ENCODE measurements around the gene PSD.

The PSD gene

DNA sequence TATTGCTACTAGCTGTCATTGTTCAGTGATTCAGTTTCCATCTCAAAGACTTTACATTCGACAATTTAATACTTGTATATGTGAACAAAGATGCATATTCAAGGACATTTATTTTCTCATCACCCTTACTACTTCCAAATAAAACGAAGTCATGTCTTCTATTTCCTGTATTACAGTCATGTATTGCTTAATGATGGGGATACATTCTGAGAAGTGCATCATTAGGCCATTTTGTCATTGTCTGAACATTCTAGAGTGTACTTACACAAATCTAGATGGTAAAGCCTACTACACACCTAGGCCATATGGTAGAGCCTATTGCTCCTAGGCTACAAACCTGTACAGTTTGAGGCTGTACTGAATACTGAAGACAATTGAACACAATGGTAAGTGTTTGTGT is 26.3 kb upstream of the PSD start:
- no peak for DNase-seq

DNA sequence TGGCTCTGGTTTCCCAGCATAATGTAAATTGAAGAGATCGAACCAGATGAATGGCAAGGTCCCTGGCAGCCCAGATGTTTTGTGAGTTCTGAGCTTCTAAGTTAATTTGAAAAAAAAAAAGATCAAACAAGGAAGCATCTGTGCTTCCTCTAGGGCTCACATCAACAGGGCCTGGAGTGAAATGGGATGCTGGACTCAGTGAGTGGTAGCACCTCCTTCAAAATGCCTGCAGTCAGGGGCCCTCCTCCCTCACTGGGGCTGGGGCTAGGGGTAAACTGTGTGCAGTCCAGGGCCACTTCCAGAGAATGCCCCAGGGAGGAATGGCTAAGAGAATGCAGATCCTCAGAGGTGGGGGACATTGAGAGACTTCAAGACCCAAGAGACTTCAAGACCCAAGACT is 19.8 kb upstream of the PSD start:
- no peak for DNase-seq

DNA sequence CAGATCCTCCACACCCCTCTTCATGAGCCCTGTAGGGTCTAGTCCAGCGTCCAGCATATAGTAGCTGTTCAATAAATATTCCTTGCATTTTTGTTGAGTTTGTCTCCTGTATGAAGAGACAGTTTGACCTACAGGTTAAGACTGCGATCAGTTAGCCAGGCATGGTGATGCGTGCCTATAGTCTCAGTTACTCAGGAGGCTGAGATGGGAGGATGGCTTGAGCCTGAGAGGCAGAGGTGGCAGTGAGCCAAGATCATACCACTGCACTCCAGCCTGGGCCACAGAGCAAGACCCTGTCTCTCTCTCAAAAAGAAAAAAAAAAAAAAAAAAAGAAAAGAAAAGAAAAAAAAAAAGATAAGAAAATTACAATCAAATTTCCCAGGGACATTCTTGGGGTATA is 18.9 kb upstream of the PSD start:
- DNase-seq: no peak

DNA sequence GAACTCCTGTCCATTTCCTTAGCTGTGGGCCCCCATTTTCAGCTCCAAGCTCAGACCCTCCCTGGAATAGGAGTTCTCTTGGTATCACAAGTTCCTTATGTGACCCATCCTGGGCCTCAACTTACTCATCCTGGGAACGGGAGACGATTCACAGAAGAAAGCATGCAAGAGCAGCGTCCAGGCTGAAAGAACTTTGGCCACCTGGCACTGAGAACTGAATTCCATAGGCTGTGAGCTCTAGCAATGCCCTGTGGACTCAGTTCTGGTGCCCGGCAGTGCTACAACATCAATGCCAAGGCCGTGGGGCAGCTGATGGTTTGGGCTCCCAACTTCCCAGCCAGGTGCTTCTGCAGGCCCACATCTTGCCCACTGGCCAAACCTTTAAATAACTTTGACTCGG is 17.7 kb upstream of the PSD start:
- no peak for DNase-seq

DNA sequence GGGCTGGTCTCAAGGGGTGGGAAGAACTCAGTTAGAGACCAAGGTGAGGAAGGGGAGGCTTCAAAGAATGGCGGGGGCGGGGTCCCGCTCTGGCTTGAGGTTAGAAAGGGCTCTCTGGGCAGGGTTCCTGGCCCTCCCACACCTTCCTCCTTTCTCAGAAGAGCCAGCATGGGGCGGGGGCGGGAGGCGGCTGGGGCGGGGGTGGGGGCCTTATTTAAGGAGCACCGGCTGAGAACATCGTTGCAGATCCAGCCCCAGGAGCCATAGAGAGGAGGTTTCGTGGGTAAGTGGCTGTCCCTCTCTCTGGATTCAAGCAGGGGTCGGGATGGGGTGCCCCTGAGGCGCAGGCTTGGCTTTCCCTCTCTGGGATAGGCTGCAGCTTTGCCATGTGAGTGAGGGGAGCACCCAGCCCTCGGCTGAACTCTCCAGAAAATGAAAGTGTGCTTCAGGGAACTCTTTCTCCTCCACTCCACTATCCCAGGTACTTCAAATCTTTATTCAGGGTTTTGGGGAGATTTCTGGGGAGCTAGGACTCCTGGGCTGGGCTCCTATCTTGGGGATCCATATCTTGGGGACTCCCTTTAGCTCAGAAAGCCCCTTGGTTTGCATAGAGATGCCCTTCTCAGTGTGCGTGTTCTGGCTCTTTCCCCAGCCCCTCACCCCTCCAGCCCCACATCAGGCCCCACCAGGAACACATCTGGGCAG is 17.1 kb upstream of the PSD start:
- DNase-seq: no peak

DNA sequence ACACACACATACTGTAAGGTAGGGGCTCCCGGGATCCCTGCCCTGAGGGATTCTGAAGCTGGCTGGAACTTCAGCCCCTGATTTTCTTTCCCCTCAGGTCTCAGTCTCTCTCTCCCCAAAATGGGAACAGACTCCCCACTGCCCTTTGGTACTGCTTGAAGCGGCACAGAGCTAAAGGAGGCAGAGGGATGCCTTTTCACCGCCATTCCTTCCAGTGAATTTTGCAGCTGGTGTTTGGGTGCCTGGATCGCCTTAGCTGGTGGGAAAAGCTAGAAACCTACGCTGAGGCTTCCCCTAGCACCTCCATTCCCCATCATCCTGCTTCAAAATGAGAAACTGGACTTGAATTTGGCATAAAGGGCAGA is 16.5 kb upstream of the PSD start:
- DNase-seq: no peak

DNA sequence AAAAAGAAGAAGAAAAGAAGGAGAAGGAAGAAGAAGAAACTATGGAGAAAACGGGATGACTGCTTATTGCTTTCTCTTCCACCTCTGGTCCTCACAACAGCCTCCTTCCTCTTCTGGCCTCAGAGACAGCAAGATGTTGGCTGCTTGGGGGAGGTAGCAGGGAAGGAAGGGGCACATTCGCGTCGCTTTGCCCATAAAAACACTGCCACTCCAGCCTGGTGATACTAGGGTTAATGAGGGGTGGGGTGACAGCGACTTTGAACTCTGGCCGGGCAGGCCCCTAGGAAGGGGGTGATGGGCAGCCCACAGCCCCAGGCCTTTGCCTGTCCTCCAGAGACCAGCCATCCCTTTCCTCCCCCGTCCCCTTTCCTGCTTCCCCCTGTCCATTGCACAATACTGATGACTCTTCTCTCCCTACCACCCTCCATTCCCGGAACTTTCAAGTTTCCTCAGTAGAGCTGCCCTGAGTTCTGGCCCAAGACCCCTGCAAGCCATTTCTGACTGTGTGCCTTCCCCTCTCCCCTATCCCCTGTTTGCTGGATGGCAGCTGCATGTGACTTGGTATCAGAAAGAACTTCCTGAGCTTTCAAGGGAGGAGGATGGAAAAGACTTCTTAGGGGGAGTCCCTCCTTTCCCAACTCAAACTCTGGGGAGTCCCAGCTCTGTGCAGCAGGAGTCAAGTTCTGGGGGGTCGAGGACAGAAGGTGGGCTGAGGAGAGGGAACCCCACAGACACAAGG is 16.0 kb upstream of the PSD start:
- no peak for DNase-seq

DNA sequence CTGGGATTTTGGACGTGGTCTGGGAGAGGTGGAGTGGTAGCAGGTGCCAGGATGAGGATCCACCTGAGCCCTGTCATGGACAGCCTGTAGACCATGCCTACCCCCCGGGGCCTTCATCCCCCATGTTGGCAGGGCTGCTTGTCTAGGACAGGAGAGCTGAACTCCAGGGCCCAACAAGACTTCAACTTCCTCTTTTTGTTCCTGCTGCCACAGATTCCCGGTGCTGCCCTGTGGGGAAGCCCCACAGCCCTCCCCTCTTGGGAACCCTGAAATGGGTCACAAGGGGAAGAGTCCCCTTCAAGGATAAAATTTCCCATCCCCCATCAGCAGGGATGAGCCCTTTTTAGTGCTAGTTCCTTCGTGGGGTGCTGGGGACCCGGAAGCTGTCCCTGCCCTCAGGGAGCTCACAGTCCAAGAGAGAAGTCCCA is 15.0 kb upstream of the PSD start:
- DNase-seq: no peak

DNA sequence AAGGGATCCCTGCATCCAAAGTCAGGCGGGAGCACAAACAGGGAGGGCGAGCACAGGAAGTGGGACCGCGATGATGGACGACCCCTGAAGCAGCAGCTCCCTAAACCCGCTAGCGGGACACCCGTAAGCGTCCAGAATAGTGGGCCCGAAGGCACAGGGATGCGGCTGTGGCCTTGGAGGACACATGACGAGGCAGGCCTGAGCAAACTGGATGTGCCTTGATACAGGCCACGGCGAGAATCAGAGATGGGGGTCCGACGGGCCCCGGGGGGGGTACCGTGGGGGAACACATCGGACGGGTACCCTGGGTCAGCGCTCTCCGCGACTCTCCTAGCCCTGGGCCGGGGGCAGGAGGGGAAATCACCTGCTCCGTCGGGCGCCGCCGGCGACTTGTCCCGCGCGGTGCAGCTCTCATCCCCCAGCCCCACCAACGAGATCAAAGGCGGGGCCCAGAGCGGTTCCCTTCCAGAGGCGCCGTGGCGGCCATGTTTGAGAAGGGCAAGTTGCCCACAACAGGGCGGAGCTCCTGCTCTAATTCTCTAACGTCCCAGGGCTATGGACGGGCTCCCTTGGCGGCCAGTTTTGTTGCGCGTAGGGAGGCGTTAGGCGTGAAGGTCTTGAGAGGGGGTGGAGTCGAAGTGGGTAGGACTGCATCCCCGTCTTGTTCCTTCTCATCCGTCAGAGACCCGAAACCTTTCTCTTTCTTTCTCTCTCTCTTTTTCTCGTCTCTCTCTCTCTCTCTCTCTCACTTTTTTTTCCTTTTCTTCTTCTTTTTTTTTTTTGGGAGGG is 13.8 kb upstream of the PSD start, which contains the start of gene CUEDC2:
CUEDC2 (minus strand) TSS at position 413 of the 789 bp plus-strand sequence. CDS start 7,386 bp downstream, outside the sequence.
- peak; percentile 34 to 98 (median 92) for DNase-seq

DNA sequence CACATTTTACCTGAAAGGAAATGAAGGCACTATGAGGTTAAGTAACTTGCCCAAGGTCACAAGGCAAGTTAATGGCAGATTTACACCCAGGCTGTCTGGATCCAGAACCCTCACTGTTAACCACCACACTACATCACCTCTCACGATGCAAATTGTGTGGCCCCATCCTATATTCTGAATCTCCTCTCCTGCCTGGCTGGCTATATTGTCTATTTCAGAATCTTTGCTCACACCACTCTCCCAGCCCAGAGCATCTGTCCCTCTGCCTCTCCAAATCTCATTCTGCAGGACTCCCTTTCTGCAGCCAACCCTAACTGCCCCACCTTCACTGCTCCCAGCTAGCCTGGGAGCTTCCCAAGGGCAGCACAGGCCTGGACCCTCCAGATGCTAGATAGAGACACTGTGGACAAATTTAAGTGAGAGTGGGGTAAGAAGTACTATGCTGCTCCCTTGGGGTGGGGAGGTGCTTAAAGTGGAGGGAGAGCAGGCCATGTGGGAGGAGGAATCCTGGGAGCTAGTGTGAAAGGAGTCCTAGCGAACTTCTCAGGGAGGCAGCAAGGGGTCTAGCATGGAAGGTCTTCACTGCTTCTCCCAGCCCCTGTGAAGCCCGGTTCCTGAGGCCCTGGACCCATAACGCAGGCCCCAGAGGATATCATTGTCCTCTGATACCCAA is 13.0 kb upstream of the PSD start:
- no peak for DNase-seq

DNA sequence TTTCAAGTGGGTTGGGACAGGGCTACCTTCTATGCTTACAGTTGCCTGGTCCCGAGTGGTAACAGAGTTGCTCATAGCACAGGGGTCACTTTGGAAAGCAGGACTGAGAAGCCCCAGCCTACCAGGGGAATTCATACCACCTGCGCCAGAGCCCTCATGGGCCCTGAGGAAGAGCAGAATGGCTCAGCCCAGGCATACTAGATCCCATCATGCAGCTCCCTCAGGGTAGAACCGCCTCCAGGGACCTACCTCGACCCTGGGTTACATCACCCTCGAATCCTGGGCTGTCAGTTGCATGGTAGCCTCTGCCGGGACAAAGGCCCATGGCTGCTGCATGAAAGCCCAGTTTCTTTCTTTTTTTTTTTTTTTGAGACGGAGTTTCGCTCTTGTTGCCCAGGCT is 10.9 kb upstream of the PSD start:
- DNase-seq: no peak

DNA sequence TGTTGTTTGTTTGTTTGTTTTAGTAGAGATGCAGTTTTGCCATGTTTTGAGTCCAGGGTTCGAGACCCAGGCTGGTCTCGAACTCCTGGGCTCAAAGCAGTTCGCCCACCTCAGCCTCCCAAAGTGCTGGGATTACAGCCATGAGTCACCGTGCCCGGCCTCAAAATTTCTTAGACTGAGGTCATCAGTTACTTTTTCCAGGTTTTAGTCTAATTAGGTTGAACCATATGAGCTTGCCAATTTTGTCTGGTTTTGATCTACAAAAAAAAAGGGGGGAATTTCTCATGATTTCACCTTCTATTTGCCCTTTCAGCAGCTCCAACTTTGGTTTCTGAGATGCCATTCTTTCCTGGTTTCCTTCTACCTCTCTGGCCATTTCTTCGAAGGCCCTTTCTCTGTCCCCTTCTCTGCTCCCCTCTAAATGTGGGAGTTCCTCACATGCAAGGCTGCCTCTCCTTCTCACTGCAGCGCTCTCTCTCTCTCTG is 8.3 kb upstream of the PSD start:
- DNase-seq: no peak

DNA sequence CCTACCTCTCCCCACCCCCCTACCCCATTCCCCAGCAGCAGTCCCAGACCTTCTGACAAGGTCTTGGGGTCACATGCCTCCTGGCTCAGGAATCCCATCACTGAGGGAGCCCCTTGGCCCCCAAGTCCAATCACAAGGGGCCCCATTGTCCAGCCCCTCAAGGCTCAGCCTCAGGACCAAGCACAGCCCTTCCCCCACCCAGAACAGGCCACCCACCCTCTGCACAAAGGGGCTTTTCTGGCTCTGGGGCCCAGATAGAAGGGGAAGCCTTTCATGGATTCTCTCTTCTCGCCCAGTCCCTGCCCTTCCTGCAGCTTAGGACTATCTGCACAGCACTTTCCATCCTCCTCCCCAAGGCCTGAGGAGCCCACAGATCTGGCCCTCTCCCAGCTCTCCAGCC is 6.9 kb upstream of the PSD start:
- DNase-seq: no peak

DNA sequence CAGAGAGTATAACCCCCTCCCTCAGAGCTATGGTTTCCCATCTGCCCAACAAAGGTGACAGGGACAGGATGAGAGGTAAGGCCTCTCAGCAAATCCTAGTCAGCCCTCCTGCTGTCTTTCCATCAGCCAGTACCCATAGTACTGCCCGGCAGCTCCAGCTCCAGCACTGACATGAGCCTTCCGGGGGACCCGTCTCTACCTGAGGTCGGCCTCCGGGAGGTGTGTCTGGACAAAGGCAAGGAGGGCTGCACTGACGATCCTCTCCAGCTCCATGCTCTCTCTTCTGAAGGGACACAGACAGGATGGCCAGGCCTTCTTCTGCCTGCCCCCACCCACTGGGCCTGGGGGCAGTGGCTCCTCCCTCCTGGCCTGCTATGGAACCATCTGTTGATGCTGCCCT is 6.3 kb upstream of the PSD start:
- no peak for DNase-seq

DNA sequence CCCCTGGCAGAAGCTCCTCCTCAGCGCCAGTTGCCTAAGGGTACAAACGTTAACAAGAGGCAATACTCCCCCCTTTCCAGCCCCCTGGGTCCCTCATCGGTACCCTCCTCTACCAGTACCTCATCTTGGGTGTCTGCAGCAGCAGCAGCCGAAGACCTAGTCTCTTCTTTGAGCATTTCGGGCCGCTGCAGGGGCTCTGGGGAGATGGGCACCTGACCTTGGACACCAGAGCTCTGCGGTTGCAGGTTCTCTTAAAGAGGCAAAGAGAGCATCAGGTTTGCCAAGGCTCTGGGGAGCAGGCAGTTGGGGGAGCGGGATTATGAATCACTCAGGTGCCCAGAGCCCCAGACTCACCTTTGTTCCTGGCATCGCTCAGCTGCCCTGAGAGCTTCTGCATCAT is 5.6 kb upstream of the PSD start:
- no peak for DNase-seq

DNA sequence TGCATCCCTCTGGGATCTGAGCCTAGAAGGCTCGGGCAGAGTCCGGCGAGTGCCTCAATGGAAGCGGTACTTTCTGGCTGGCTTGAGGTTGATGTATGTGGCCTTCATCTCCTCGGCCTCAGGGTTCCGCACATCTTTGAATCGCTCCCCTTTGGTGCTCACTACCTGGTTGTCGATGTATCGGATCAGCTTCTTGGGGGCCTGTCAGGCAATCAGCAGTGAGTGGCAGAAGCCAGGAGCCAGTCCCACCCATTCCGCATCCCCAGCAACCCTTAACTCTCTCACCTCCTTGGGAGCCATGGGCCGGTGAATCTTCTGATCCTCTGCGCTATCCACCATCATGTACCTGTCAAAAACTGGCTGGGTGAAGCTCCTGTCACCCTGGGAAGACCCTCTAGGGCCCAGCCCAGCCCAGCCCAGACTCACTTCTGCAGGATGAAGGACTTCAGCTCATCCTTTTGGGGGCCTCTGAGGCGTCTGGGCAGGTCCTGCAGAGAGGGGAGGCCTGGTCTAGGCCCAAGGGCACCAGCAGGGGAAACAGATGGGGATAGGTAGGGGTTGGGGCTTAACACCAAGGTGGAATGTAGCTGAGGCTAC is 4.9 kb upstream of the PSD start:
- DNase-seq: no peak

DNA sequence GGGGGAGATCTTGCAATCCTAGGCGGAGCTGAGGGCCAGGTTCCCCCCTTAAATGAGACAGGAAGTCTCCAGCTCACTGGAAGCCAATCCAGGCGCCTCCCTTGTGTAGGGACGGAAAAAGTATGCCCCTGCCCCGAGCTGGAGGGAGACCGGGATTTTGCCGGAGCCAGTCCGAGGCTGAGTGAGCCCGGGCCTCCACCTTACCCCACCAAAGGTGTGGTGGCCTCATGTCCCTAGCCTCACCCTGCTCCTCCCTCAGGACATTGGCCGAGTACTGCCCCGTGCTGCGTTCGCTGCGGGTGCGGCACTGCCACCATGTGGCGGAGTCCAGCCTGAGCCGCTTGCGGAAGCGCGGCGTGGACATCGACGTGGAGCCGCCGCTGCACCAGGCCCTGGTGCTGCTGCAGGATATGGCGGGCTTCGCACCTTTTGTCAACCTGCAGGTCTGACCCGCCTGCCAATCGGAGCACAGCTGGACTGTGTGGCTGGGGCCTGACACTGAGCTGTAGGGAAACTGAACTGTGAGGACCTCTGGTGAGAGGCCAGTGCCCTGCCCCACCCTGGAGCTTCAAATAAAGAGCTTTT is 4.1 kb upstream of the PSD start:
- peak in 45 of 51 donors; percentile 10 to 77 (median 54) for DNase-seq

DNA sequence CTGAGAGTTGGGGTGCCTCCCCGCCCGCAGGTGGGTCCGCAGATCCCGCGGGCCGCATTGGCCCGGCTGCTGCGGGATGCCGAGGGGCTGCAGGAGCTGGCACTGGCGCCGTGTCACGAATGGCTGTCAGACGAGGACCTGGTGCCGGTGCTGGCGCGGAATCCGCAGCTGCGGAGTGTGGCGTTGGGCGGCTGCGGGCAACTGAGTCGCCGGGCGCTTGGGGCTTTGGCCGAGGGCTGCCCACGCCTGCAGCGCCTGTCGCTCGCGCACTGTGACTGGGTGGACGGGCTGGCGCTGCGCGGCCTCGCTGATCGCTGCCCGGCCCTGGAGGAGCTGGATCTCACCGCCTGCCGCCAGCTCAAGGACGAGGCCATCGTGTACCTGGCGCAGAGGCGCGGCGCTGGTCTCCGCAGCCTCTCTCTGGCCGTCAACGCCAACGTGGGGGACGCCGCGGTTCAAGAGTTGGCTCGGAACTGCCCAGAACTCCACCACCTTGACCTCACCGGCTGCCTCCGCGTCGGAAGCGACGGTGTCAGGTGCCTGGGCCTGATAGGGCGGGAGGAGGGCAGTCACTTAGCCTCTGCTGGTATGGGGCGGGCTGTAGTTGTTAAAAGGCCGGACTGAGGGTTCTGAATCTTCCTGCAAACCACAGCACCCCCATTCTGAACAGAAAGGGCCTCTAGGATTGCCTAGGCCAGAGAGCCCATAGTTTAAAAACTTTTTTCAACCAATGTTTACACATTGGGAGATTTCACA is 3.4 kb upstream of the PSD start:
- DNase-seq: peak in 7 of 51 donors; percentile 21 to 68 (median 44)

DNA sequence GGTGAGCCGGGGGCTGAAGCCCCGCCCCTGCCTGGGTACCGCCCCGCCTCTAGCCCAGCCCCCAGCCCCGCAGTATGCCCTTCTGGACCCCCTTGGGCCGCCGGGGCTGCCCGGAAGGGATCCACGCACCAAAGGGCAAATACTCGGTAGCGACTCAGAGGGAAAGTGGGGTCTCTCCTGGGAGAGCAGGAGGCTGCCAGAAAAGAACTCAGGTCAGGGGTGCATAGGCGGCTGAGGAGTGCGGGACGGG is 2.8 kb upstream of the PSD start:
- DNase-seq: no peak

DNA sequence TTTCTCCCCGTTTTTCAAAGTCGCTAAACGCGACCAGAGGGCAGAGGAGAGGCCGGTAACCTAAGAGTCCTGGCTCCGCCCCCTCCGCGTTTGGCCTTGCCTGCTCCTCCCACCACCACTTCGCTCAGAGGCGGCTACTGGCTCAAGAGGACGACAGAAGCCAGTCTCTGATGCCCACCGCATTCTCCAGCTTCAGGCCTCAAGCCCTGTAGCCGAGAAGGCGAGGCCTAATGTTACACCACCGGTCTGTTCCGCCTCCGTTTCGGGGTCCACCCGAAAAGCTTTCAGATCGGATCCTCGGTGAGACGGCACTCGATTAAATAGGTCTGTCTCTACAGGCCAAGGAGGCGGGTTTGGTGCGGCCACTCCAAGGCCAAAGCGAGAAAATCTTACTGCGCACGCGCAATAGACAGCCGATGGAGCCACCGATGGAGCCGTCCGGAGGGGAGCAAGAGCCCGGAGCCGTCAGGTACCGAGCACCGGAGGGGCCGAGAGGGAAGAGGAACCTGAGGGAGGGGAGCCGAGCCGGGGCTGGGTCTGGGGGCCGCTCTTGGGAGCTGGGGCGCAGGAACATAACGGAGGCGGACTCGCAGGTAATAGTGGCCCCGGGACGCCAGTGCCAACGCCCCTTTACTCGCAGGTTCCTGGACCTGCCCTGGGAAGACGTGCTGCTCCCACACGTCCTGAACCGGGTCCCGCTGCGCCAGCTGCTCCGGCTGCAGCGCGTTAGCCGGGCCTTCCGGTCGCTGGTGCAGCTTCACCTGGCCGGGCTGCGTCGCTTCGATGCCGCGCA is 2.3 kb upstream of the PSD start, which contains the start of gene FBXL15:
FBXL15 (plus strand) TSS at position 123 of the 793 bp plus-strand sequence; CDS start at position 417, 294 bp downstream.
- peak; percentile 81 to 99 (median 93) for DNase-seq
